ENCODE data around the gene BBS7.
A peak's percentile ranks its signal among the peaks of the same experiment; 100 is the strongest.

DNA sequence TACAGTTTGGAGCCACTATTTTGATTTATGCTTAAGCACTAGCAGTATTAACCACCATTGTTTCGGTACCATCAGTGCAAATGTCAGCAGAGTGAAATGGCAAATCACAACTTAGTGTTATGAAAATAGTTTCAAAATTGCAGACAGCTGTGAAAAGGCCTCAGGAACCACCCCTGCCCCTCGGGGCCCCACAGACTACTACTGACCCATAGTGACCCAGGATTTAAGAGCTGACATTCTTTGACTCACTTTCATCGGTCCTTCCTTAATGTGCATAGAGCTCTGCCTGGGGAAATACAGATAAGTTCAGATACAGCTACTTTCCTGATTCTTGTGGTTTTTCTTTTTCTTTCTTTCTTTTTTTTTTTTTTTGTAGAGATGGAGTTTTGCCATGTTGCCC is 3.3 kb upstream of the BBS7 start:
- TF ChIP-seq, protein P1, sequence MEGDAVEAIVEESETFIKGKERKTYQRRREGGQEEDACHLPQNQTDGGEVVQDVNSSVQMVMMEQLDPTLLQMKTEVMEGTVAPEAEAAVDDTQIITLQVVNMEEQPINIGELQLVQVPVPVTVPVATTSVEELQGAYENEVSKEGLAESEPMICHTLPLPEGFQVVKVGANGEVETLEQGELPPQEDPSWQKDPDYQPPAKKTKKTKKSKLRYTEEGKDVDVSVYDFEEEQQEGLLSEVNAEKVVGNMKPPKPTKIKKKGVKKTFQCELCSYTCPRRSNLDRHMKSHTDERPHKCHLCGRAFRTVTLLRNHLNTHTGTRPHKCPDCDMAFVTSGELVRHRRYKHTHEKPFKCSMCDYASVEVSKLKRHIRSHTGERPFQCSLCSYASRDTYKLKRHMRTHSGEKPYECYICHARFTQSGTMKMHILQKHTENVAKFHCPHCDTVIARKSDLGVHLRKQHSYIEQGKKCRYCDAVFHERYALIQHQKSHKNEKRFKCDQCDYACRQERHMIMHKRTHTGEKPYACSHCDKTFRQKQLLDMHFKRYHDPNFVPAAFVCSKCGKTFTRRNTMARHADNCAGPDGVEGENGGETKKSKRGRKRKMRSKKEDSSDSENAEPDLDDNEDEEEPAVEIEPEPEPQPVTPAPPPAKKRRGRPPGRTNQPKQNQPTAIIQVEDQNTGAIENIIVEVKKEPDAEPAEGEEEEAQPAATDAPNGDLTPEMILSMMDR (IDR thresholded peaks at IDR 0.05 in 2 of 3, conservative IDR thresholded peaks at IDR 0.05 in 1 of 3; ENCODE audit: control insufficient read depth in 2 of 3, extremely low read depth in 1 of 3, insufficient read depth in 1 of 3, low read depth in 3 of 3, low read length in 3 of 3): no peak
- TF ChIP-seq JUND (IDR thresholded peaks at IDR 0.05; ENCODE audit: low read depth, low read length): no peak
- no peak for TF ChIP-seq NBN (IDR thresholded peaks at IDR 0.05)
- no peak for TF ChIP-seq ETV6 (conservative IDR thresholded peaks at IDR 0.05 in 1 of 2, IDR thresholded peaks at IDR 0.05 in 1 of 2; ENCODE audit: borderline replicate concordance in 1 of 2, low read depth in 1 of 2)
- no peak for TF ChIP-seq ESRRA (IDR thresholded peaks at IDR 0.05; ENCODE audit: low read length)
- TF ChIP-seq, protein P2, sequence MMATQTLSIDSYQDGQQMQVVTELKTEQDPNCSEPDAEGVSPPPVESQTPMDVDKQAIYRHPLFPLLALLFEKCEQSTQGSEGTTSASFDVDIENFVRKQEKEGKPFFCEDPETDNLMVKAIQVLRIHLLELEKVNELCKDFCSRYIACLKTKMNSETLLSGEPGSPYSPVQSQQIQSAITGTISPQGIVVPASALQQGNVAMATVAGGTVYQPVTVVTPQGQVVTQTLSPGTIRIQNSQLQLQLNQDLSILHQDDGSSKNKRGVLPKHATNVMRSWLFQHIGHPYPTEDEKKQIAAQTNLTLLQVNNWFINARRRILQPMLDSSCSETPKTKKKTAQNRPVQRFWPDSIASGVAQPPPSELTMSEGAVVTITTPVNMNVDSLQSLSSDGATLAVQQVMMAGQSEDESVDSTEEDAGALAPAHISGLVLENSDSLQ (IDR thresholded peaks at IDR 0.05): 0 out of 2 replicates have a peak, but pooled peaks have one; percentile 22
- TF ChIP-seq, protein P3, sequence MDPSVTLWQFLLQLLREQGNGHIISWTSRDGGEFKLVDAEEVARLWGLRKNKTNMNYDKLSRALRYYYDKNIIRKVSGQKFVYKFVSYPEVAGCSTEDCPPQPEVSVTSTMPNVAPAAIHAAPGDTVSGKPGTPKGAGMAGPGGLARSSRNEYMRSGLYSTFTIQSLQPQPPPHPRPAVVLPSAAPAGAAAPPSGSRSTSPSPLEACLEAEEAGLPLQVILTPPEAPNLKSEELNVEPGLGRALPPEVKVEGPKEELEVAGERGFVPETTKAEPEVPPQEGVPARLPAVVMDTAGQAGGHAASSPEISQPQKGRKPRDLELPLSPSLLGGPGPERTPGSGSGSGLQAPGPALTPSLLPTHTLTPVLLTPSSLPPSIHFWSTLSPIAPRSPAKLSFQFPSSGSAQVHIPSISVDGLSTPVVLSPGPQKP (IDR thresholded peaks at IDR 0.05; ENCODE audit: low read depth, low read length): no peak
- TF ChIP-seq NR2C2 (IDR thresholded peaks at IDR 0.05; ENCODE audit: borderline replicate concordance, control insufficient read depth, insufficient read length, low read depth): no peak
- TF ChIP-seq POLR2A (IDR thresholded peaks at IDR 0.05; ENCODE audit: low read depth, low read length): no peak
- no peak for TF ChIP-seq DPF2 (IDR thresholded peaks at IDR 0.05)
- TF ChIP-seq SMARCA5 (IDR thresholded peaks at IDR 0.05): no peak
